ENCODE results near the gene AFAP1.
A peak's percentile ranks its signal among the peaks of the same experiment; 100 is the strongest.

Gene AFAP1

GRCh38 chr4:7868436-7868775, 71.3 kb downstream of the AFAP1 start:
- DNase-seq (ENCODE audit: low read depth in 3 of 3, low spot score in 1 of 3) = no peak

- no peak for DNase-seq (ENCODE audit: low read depth in 3 of 3, low spot score in 1 of 3)
Measured at GRCh38 chr4:7867701-7868435, 71.8 kb downstream of the AFAP1 start.

GRCh38 chr4:7867191-7867590, 72.5 kb downstream of the AFAP1 start:
- DNase-seq (ENCODE audit: low read depth in 3 of 3, low spot score in 1 of 3) = no peak

- DNase-seq (ENCODE audit: low read depth in 3 of 3, low spot score in 1 of 3) = no peak
Measured at GRCh38 chr4:7865533-7865932, 74.1 kb downstream of the AFAP1 start.

GRCh38 chr4:7864685-7865084, 75.0 kb downstream of the AFAP1 start:
- no peak for DNase-seq (ENCODE audit: low read depth in 3 of 3, low spot score in 1 of 3)

- no peak for DNase-seq (ENCODE audit: low read depth in 3 of 3, low spot score in 1 of 3)
Measured at GRCh38 chr4:7863911-7864681, 75.6 kb downstream of the AFAP1 start.

- DNase-seq (ENCODE audit: low read depth in 3 of 3, low spot score in 1 of 3) = no peak
Measured at GRCh38 chr4:7862561-7863192, 77.0 kb downstream of the AFAP1 start.

- DNase-seq (ENCODE audit: low read depth in 3 of 3, low spot score in 1 of 3) = no peak
Measured at GRCh38 chr4:7861440-7861881, 78.2 kb downstream of the AFAP1 start.

- no peak for DNase-seq (ENCODE audit: low read depth in 3 of 3, low spot score in 1 of 3)
Measured at GRCh38 chr4:7860600-7861163, 79.0 kb downstream of the AFAP1 start.

GRCh38 chr4:7859326-7859725, 80.3 kb downstream of the AFAP1 start:
- no peak for DNase-seq (ENCODE audit: low read depth in 3 of 3, low spot score in 1 of 3)

GRCh38 chr4:7858498-7858897, 81.2 kb downstream of the AFAP1 start:
- no peak for DNase-seq (ENCODE audit: low read depth in 3 of 3, low spot score in 1 of 3)

GRCh38 chr4:7857993-7858392, 81.7 kb downstream of the AFAP1 start:
- DNase-seq (ENCODE audit: low read depth in 3 of 3, low spot score in 1 of 3) = no peak

GRCh38 chr4:7857238-7857701, 82.4 kb downstream of the AFAP1 start:
- DNase-seq (ENCODE audit: low read depth in 3 of 3, low spot score in 1 of 3) = no peak

GRCh38 chr4:7855731-7856130, 83.9 kb downstream of the AFAP1 start:
- no peak for DNase-seq (ENCODE audit: low read depth in 3 of 3, low spot score in 1 of 3)

GRCh38 chr4:7854697-7855370, 84.8 kb downstream of the AFAP1 start:
- peak in 2 of 3 donors; percentile 41 to 43 for DNase-seq (ENCODE audit: low read depth in 3 of 3, low spot score in 1 of 3)

- DNase-seq (ENCODE audit: low read depth in 3 of 3, low spot score in 1 of 3) = no peak
Measured at GRCh38 chr4:7854216-7854615, 85.4 kb downstream of the AFAP1 start.

GRCh38 chr4:7853271-7853670, 86.4 kb downstream of the AFAP1 start:
- no peak for DNase-seq (ENCODE audit: low read depth in 3 of 3, low spot score in 1 of 3)

- DNase-seq (ENCODE audit: low read depth in 3 of 3, low spot score in 1 of 3) = no peak
Measured at GRCh38 chr4:7852568-7853185, 87.0 kb downstream of the AFAP1 start.

- DNase-seq (ENCODE audit: low read depth in 3 of 3, low spot score in 1 of 3) = no peak
Measured at GRCh38 chr4:7850489-7850888, 89.2 kb downstream of the AFAP1 start.

- no peak for DNase-seq (ENCODE audit: low read depth in 3 of 3, low spot score in 1 of 3)
Measured at GRCh38 chr4:7847206-7847605, 92.5 kb downstream of the AFAP1 start.
